Activated CD8-positive, alpha-beta memory T cell treated with anti-CD3 and anti-CD28 coated beads for 24 hours (primary cell): ENCODE data around the gene PPP1R1B.

ENCODE experiments used
- DNase-seq: peaks from one replicate; pipeline ENCODE4 v3.0.0-alpha.2; 2020

Gene PPP1R1B

DNA sequence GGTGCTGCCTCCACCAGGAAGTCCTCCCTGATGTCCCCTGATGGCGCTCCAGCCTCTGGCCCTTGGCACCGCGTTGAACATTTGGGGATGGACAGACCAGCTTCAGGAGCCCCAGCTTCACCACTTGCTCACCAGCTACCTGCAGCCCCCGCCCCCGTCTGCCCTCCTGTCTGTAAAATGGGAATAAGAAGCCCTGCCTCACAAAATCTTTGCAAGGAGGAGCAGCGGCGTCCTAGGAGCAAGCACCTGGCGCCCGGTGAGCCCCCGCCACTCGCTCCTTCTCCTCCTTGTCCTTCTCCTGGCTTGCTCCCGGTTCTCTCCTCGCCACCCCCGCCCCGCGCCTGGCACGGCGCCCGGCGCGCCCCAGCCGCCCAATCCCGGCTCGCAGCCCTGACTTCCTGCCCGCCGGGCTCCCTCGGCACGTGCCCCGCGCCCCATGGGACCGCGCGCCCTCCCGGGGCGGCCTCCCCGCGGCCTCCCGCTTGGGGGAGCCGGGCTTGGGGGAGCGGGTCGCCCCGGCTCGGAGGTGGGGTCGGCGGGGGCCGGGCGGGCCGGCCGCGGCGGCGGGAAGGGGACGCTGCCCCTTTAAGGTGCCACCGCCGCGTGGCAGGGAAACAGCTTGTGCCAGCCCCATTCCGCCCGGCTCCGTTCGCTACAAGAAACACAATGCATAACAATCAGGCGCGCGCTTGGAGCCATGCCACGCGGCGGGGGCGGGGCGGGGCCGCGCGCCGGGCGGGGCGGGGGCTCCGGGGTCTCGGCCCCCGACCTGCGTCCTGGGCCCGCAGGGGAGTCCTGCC, 9.1 kb upstream of the PPP1R1B start:
- DNase-seq = peak; percentile 84

DNA sequence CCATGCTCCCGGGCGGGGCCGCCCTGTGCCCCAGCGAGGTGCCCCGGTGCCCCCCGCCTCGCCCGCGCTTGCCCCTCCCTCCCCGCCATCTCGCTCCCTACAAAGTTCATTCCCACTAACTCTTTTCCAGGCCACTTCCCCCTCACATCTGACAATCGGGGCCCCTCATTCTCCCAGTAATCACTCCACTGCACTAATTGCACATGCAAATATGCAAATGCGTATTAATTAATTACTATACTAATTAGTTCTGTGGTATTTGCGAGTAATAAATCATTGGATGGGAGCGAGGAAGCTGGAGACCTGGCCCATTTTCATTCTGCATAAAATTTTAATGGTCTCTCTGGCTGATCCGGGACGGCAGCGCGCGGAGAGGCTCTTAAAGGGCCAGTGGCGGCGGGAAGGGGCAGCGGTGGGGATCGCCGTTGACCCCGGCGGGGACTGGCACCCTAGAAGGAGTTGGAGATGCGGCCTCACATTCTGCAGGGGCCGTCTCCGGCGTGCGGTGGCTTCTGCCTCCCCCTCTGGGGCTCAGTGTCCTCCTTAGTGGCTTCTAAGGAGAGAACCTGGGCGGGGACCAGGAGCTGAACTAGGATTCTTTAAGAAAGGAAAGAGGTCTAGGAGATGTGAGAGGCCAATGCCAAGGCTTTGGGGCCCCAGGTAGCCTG, 8.4 kb upstream of the PPP1R1B start:
- no peak for DNase-seq

DNA sequence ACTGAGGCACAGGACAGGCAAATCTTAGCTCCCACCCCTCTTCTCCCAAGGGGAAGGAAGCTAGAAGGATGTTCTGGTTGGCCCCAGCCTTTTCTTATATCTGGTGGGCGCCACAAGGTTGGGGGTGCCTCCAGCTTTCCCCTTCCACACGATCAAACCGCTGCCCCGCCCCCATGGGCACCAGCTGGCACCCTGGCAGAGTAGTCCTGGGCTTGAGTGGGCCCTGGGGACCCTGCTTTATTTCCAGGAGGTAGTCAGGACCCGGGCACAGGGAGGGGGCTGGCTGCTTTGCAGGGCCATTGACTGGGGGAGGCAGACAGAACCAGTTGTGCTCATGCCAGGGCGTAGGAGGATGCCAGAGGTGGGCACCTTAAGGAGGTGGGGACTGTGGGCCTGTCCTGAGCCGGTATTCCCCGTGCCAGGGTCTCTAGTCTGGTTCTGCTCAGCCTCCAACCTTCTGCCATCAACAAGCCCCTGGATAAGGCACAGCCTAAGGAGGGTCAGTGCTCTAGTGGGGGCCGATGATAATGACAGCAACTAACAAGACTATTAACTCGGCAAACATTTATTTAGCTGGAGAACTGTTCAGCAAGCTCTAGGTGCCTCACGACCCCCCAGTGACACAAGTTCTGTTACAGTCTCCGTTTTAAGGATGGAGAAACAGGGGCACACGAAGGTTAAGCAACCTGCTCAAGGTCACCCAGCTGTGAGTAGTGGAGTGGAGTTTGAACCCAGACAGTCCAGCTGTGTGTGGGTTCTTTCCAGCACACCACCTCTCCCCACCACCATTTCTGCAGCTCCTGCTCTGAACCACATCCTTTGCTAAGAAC, 7.6 kb upstream of the PPP1R1B start:
- no peak for DNase-seq

DNA sequence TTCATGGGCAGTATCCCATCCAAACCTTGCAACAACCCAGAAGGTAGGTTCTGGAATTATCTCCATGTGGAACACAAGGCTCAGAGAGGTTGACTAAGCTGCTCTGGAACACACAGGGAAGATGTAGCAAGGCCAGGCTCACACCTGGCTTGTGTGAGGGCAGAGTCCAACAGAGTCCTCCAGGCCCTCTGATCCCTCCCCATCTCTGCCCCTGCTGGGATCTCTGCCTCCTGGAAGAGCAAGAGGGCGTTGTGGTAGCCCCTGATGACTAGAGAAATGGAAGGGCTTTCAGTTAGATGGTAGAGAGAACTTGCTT, 7.0 kb upstream of the PPP1R1B start:
- DNase-seq = no peak

DNA sequence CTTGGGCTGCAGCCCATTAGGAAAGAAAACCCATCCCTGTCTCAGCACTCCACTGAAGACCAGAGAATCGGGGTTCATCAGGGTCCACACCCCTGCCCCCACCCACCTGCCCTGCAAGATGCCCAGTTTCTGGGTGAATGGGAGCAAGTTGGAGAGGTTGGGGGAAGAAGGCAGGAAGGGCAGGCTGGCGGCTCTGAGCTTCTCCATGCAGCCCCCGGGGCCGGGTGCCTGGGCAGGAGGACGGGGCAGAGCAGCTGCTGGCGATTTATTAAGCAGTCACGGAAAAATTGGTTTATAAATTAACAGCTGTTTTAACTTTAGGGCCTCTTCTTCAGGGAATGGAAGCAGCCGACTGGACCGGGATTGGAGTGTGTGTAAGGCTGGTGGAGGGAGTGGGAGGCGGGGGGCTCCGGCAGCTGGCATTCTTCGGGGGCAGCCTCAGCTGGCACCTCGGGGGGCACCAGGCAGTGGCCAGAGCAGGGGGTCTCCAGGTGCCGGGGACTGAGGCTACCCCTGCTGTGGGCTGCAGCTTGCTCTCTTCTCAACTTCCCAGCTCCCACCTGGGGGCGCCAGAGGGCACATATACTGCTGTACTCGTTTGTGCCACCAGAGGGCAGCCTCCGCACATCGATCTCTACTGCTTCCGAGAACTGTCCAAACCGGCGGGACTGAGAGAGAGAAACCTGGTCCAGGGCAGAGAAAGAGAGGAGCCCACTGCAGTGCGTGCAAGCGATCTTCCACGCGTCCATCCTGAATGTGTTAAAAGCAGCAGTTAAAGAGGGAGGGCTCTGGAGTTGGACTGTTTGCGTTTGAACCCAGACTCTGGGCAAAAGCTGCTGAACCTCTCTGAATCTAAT, 5.0 kb upstream of the PPP1R1B start:
- DNase-seq = peak; percentile 100

DNA sequence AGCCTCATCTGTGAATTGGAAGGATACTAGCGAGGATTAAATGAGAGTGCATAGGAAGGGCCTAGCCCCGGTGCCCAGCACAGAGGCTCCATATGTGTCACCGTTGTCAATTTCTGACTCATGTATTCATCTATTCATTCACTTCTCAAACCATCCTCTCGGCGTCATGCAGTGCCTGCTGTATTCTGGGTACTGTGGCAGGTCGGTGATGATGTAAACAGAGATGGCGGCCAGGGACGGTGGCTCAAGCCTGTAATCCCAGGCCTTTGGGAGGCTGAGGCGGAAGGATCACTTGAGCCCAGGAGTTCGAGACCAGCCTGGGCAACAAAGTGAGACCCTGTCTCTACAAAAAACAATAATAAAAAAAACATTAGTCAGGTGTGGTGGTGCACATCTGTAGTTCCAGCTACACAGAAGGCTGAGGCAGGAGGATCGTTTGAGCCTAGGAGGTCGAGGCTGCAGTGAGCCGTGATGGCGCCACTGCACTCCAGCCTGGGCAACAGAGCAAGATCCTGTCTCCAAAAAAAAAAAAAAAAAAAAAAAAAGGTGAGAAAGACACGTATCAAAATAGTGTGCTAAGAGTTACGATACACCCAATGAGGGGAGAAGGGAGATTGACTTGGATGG, 4.3 kb upstream of the PPP1R1B start:
- DNase-seq = no peak

DNA sequence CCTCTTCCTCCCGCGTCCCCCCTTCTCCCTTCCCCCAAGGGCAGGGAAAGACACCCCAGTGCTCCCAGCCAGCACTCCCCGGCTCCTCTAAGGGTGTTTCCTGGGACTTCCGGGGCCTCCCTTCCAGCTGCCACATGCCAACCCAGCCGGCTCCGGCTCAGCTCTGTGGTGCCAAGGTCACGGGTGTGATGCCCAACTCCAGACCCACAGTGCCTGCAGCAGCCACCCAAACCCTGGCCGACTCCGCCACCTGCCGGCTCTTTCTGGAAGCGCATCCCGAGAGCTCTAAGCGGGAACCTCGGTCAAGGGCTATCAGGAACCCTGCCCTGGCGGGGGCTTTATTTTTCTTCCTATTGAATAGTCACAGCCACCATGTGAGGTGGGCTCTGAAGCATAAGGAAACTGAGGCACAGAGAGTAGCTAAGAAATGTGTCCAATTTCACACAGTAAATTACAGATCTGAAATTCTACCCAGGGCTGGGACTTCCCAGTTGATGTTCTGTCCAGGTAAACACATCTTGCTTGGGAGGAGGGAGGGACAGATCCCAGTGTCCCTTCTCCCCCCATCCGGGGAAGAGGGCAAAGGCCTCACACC, 3.3 kb upstream of the PPP1R1B start:
- DNase-seq = peak; percentile 96

DNA sequence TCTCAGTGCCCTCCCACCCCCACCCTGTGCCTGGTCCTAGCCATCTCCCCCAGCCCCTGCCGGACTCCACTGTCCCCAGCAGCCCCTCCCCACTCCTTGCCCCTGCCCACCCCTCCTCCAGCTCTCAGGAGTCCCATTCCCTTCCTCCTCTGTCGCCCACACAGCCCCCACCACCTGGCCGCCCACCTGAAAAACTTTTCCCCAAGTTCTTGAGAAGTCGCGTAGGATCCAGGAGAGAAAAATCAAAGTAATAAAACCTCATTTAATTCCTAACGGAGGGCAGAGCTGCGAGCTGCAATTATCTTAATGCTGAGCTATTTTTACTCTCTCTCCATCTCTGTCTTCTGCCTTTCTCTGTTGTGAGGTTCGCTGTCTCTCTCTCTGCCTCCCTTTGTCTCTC, 2.4 kb upstream of the PPP1R1B start:
- DNase-seq = no peak

DNA sequence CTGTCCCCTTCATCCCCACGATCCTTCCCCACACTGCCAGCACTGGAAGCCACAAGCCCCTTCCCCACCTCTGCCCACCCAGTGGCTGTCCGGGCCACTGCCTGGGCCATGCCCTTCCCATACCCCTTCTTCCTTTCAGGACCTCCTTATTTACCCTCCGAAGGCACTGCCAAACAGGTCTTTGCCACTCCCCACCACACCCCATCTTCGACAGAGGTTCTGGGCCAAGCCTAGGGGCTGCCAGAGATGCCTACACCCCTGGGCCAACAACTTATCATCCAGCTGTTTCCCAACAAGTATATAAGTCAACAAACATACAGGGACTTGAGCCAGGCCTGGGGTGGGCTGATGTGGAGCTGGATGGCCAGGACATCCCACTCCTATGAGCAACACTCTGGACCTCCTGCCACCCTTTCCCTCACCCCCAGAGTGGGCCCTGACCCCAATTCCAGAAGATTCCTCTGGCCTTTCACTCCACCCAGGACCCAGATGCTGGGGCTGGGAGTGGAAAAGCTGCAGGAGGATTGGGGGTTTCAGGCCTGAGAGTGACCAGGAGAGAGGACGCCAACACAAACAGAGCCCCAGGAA, 1.5 kb upstream of the PPP1R1B start:
- no peak for DNase-seq

DNA sequence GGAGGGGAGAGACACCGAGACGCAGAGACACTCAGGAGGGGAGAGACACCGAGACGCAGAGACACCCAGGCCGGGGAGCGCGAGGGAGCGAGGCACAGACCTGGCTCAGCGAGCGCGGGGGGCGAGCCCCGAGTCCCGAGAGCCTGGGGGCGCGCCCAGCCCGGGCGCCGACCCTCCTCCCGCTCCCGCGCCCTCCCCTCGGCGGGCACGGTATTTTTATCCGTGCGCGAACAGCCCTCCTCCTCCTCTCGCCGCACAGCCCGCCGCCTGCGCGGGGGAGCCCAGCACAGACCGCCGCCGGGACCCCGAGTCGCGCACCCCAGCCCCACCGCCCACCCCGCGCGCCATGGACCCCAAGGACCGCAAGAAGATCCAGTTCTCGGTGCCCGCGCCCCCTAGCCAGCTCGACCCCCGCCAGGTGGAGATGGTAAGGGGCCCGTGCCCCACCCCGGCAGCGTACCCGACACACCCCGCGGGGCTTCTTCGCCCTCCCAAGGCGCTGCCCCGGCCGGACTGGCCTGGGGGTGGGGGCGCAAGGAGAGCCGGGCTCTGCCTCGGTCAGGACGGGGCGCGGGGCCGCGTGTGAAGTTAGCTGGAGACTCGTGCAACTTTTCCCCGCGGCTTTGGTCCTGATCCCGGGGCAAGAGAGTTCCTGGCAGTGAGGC, 427 bp downstream of the PPP1R1B start:
- DNase-seq = no peak

DNA sequence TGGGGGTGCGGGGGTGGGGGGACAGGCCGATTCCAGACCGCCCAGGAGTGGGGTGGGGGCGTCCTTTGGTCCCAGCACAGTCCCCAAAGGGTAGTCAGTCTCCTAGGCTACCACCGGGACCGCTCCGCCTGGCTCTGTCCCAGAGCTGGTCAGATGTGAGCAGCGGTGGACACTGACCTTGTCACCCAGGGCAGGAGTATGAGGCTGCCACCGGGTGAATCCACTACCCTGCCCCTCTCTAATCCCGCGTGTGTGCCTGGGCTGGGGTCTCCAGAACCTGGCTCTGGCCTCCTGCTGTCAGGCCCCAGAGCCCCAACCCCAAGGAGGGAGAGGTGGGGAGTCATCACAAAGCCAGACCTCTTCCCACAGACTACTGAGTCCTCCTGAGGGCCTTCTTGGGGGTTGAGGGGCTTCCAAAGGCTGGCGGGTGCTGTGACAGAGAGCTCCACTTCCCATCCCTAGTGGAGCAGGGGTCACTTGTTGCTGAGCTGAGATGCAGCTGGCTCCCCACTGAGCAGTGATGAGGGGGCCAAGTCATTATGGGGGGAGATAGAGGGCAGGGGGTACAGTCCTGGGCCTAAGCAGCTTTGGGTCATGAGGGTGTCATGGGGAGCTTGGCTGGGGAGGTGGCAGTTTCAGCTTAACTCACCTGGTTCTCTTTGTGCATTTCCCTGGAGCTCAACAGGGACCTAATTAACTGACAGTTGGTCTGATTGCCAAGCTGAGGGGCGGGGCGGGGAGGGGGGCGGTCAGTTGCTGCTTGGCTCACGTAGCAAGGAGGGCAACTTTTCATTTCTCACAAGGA, 1.2 kb downstream of the PPP1R1B start:
- DNase-seq = no peak

DNA sequence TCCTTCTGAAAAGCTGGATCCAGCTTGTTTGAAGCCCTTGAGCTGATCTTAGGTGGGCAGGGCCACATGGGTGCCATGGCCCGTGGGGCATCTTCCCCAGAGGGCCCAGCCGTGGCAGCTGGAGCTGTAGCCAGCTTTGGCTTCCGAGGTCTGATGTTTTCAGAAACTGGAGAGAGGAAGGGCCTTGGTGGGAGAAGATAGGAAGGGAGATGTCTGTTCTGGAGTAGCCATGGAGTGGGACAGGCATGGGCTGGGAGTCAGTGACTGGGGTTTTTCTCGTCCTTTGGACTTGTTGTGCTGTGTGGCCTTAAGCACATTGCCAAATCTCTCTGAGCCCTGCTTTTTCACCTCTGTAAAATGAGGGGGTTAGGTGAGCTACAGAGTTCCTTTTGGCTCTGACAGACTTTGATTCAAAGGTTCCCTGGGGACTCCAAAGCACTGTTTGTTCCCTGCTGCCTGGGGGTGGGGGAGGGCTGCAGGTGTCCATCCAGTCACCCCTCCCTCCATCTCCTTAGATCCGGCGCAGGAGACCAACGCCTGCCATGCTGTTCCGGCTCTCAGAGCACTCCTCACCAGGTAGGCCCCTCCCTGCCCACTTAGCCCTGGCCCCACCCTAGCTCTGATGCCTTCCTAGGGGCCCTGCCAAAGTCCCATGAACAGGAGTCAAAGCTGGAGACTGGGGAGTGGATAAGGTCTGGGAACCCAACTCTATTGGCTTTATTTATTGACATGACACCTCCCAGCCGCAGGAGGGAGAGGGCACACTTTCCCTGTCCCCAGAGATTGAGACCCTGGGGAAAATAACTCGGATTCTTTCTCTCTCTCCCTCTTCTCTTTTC, 2.1 kb downstream of the PPP1R1B start:
- DNase-seq = no peak

DNA sequence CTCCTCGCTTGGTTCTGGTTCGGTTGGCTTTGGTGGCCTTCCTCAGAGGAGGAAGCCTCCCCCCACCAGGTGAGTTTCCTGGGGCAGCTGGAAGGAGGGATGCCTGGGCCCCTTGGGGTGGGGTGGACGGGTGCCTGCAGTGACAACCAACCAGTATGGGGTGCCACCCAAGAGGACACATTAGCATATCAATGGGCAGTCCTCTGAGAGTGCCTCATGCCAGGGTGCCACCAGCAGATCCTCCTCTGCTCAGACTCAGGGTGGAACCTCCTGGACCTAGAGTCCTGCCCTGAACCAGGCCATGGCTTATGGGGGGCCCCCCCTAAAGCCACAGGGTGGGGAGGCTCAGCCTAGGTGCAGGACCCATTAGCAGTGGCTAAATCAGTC, 2.7 kb downstream of the PPP1R1B start:
- no peak for DNase-seq

DNA sequence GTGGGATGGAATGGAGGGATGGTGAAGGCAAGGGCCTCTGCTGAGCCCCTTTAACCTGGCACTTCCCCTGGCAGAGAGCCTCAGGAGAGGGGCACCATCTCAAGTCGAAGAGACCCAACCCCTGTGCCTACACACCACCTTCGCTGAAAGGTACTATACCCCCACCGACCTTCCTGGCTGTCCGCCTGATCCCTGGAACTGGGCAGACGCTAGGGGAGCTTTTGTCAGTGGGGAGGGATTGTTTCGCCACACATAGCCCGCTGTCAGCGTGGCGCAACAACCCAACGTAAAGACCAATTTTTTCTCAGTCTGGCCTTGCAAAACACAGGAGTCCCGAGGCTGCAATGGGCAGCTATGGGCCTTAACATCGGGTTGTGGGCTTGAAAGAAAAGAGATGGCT, 3.1 kb downstream of the PPP1R1B start:
- DNase-seq = no peak

DNA sequence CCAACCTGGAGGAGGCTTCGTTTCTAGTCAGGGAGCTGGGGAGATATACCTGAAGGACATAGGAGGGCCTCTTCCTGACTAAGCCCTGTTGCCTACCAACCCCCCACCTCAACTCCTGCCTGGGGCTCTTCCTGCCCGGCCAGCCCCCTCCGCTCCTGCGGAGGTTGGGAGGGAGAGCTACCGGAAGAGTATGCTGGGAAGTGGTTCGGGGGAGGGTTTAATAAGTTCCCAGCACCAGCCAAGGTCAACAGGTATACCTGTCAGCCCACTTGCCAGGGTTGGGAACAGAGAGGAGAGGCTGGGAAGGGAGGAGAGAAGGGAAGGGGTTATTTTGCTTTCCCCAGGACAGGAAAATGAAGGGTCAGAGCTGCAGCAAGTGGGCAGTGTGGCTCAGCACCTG, 4.7 kb downstream of the PPP1R1B start:
- no peak for DNase-seq

DNA sequence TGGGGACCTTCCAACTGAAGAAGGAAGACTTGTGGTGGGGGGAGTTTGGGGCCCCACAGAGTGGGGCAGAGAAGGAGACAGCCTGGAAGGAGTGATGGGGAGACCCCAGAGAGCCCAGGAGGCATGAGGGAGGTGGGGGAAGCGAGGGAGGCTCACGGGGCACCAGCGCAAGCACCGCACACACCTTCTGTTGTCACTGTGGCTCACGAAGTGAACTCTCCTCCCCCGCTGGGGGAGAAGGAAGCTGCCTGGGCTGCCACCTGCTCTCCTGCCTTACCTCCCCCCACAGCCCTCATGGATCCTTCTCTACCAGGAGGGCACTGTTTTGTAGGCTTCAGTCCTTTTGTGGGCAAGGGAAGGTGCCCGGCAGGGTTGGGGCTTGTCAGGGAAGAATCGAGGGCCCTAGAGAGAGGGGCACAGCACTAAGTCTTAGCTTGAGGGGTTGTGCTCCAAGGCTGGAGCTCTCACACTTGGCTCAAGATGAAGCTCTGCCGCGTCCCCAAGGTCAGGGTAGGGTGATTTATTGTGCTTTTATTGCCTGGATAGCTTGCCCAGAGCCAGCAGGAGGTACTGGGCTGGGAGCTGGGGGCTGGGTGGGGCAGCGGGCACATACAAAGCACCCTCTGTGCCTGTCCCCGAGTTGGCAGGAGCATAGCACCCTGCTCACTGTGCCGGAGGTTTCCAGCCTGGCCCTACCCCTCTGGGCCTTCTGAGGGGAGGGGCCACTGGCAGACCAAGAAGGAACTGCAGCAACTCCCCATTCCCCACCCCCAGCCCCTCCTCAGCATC, 5.6 kb downstream of the PPP1R1B start:
- no peak for DNase-seq

DNA sequence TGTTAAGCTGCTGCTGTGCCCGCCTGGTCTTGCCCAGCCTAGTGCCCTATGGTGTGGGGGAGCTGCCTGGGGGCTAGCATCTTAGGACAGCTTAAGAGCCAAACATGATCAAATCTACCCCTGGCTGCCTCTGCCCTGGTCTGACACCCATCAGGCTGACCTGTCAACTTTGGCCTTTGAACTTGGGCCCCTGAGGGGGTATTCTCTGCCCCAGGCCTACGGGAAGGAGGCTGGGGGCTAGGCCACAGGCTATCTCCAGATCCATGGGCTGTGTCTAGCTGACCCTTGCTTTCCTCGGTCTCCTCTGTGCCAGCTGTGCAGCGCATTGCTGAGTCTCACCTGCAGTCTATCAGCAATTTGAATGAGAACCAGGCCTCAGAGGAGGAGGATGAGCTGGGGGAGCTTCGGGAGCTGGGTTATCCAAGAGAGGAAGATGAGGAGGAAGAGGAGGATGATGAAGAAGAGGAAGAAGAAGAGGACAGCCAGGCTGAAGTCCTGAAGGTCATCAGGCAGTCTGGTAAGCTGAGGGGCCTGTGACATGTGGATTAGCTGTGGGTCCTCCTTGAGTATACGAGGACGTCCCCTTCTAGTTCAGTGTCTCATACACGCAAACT, 6.9 kb downstream of the PPP1R1B start:
- DNase-seq = no peak

DNA sequence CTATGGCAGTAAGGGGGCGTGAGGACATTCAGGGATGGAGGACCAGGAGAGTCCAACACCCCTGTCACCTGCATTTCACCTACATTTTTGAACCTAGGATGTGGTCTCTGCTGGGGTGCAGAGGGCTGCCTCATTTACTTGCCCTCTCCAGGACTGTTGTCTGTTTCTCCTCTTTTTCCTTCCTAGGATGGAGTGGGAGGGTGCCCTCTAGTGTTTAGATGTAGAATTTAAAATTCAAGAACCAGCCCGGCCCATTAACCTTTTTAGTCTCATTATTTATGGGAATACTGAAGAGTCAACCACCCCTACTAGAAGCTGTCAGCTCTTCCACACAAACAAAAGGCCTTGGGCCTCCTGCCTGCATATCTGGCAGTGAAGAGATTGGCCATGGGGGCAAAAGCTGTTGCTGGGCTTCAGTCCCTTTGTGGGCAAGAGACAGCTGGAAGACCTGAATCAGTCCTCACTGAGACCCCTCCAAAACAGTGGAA, 7.7 kb downstream of the PPP1R1B start:
- DNase-seq = no peak
